GM21619 (cell line): ENCODE results near the gene TLR5.

Source experiments
- ATAC-seq: cut with Tn5 transposase; IDR thresholded peaks from one replicate; pipeline ENCODE4 v1.9.1; 2021; ENCODE audit not compliant: unreplicated experiment

TLR5 gene

DNA sequence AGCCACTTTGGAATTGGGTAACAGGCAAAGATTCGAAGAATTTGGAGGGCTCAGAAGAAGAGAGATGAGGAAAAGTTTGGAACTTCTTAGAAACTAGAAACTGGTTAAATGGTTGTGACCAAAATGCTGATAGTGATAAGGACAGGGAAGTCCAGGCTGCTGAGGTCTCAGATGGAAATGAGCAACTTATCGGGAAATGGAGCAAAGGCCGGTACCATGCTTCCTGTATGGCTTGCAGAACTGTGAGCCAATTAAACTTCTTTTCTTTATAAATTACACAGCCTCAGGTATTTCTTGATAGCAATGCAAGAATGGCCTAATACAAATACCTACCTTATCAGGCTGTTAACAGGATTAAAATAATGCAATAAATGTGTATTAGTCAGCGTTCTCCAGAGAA lies 9.4 kb upstream of the TLR5 start:
- ATAC-seq = no peak

DNA sequence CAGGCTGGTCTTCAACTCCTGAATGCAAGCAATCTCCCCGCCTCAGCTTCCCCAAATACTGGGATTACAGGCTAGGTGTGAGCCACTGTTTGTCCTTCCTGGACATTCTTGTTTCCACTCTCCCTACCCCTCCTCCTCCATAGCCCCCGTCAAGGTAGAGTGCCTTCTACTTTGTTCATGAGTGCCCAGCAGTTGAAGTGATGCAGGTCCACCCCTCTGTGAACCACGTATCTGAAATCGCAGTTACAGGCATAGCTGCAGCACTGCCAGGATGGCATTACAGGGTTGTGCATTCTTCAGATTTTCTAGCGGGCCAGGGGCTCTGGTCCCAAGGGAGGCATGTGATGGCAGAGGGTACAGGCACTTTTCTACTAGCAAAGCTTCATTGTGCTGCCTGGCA lies 7.4 kb upstream of the TLR5 start:
- ATAC-seq = no peak

DNA sequence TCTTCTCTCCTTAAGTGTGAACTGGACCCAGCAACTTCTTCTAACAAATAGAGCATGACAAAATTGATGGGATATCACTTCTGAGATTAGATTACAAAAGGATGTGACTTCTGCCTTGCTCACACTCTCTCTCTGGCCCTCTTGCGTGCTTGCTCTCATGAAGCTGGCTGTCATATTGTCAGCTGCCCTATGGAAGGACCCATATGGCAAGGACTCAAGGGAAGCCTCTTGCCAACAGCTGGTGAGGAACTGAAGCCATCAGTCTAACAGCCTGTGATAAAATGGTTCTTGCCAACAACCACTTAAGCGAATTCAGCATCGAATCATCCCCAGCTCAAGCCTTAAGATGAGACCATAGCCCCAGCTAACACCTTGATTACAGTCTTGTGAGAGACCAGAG lies 4.8 kb upstream of the TLR5 start:
- no peak for ATAC-seq

DNA sequence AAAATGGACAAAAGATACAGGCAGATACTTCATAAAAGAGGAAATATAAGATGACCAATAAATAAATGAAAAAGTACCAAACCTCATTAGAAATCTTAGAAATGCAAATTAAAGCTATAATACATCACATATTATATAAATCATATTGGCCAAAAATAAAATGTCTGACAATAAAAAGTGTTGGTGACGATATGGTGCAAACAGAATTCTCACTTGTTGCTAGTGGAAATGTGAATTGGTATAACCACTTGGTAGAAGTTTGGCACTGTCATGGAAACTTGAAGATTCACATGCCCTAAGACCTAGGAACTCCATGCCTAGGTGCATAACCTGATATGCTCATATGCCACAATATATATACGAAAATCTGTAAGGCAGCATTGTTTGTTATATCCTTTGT lies 4.4 kb upstream of the TLR5 start:
- no peak for ATAC-seq

DNA sequence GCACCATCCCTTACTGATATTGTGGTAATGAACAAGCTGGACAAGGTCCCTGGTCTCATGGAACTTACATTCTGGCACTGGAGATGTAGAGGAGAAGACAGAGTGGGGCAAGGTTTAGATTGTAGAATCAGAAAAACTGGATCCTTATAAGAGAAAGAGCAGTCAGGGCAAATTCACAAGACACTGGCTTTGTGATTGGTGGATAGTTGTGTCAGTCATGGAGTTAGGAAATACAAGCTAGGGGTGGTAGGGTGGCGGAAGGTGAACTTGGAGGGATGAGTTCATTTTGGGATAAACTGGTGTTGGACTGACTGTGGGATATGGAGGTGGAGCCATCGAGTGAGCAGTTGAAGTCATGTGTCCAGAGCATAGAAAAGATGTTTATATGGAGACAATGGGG lies 3.7 kb upstream of the TLR5 start:
- ATAC-seq = no peak

DNA sequence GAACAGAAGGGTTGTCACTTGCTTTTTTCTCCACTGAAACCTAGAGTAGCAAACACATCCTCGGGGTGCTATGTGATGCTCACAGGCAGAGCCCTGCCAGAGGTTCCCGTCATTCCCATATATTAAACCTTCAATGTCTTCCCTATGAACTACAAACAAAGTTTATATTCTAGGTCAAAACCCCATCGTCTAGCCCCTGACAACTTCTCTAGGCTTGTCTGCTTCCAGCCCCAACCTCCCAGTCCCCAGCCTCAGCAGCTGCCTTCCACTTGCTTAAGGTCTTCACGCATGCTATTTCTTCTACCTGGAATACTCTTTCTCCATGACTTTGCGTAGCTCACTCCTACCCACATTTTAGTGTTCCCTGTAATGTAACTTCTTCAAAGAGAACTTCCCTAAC lies 1.9 kb upstream of the TLR5 start:
- ATAC-seq = no peak

DNA sequence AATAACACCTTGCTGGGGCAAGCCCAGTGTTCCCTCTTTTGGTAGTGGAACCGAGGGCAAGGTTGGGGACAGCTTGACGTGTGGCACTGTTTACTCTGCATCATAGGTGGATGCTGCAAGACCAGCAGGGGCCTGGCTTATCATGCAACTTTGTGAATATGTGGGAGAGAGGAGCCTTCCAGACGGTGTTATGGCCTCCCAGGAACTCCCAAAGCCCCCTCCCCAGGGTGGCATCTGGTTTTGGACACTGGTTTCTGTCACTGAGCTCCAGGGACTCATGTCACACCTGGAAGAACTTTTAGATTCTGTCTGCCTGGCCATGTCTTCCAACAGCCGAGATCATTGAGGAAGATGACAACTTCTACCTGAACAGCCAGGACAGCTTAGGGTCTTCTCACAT lies 1.4 kb upstream of the TLR5 start:
- no peak for ATAC-seq

DNA sequence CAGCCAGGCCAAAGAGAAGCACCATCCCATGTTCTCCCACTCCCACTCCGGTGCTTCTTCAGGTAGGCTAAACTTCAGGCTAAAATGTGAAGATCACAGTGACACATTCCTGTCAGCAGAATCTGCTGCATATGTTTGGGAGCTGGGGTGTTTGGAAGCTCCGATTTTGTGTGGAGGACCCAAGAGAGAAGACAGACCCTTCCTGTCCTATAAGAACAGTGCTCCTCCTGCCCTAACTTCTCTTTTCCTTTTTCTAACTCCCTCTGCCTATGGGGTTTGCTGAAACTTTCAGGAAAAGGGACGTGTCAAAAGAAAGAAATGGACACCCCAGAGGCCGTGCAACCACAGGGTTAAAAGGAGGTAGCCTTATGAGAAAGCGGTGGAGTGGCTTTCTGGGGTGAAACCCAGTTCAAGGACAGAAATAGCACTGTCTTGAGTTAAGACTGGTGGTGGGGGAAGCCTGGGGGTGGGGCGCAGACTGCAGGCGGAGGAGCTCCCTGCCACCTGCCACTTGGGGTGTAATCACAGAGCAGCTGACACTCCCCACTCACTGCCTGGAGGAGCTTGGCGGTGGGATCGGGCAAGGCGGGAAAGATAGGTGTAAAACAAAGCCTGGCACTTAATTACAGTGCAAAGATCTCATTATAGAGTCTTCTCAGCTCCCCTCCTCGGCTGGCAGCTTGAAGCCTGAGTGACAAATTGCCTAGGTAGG lies 645 bp upstream of the TLR5 start:
- ATAC-seq = peak; percentile 29

DNA sequence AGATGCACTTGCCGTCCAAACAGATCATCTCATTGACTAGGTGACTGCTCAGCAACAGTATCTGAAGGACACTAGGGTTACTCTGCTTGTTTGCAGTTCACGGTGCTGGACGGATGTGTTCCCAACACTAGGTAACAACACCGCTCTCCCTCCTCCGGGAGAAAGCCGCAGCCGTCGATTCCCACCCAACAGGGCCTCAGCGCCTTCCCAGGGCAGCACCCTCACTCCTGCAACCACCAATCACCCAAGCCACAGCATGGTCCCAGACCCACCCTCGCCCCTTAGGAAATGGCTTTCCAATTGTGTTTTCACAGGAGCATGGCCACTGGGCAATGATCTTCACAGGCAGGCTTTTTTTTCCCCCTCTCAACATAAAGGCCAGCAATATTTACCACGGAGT lies 779 bp downstream of the TLR5 start:
- no peak for ATAC-seq

DNA sequence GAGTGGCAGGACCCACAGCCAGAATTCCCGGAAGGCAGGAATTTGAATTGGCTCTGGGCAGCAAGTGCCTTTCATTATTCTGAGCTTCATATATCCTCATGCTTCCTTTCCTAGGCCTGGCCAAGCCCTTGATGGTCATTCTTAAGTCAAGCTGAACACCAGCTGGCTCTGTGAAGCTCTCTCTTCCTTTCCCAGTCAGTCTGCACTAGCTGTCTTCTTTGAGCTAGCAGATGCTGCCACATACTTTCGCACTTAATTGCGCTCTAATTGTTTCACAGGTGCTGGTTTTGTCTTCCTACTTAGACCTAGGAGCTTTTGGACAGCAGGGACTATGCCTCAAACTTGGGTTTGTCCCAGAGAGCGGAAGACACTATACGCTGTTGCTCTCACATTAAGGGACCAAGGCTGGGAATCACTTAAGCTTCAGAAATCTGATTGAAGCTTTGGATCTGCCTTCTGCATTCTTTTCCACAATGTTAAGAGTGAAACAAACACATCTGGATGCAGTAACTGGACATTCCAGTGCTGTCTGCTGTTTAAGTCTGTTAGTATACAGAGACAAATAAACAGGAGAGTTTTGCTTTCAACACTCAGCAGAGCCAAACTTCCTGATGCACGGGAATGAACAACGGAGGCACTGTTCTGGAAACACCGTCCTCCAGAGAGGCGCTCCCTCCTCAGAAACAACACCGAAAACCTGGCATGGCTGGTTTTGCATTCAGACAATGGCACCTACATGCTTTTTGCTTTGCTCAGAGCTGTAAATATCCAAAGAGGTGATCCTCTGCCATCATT lies 2.2 kb downstream of the TLR5 start:
- no peak for ATAC-seq

DNA sequence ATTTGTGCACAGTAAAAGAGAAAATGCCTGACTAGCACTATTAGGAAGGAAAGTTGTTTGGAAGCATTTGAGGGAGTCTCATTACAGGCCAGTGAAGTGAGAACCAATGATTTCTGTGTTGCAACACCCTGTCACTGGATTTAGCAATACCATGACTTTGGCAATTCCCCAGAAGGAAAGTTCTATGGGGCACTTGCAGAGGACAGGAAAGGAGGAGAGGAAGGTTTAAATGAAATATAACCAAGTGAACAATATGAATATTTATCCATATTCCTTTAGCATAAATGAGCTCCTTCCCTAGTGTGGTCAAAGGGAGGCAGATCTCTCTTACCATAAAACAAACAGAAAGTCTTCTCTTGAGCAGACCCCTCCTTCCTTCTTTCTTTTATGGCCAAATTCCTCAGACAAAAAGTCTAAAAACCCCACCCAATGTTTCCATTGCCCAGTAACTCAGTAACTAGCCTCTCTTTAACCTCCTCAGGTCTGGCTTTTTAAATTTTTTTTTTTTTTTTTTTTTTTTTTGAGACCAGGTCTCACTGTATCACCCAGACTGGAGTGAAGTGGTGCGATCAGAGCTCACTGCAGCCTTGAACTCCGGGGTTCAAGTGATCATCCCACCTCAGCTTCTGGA lies 5.5 kb downstream of the TLR5 start:
- ATAC-seq = no peak

DNA sequence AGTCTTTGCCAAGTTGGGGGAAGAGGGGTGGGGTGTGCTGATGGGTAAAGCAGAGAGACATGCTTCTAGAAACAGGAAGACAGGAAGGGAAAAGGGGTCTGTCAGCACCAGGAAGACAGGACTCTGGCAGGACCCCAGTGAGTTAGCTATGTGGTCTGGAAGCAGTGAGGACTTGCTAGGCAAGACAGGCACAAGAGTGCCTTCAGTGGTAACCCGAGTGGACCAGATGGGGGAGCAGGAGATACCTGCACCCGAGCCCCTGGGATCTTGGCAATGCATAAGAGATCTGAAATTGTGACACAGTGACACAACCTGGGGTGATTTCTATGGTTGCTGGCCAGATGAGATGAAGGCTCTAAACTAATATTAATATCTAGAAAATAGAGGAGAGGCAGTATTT lies 7.0 kb downstream of the TLR5 start:
- ATAC-seq = no peak

DNA sequence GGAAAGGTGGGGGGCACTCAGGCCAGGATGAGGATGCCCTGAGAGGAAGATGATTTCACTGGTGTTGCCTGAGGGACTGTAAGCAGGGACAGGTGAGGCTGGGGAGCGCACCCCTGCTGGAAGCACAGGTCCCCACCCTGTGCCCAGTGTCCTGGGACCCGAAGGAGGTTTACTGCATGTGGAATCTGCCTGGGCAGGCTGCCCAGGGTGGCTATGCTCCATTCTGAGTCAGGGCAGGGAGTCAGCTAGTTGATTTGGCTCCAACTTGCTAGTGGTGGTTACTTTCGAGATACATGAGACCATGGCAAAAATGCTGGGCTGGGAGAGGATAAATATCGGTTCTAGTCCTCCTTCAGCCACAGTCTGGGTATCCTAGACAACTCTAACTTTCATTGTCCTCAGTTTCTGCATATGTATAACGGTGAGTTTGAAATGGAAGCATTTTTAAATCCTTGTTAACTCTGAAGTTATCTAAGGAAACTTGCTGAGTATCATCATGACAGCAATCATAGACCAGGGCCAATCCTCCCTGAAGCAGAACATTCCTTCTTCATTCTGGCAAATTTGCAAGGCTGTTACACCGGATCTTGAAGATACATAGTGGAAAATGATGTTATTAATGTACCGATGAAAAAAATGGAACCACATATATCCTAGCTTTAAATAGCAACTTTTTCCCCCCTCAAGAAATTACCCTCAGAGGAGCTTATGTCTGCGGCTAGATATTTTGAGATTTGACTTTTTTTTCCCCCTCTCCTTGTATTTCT lies 7.7 kb downstream of the TLR5 start:
- ATAC-seq = no peak

DNA sequence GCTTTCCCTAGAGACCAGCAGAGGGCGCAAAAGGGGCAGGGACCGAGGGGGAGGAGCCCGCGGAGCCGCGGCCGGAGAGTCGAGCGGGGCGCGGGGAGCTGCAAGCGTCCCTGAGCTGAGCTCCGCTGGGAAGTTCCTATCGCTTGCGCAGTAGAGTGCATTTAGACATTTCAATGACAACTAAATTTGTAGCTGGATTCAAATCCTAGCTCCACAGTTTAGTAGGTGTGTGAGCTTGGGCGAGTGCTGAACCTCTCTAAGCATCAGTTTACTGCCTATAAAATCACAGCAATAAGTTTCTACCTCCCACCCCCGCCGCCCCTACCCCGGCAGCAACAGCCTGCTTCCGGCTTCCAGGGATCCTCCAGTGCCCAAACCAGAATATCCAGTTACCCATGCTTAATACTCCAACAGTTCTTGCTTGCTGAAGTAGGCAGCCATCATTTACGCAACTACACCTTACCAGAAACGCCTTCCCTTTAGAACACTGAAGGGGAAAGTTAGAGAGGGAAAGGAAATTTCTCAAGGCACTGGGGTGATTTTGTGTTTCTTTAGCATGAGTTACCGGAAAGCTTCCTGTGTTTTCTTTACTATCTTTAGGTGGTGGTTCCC lies 9.1 kb downstream of the TLR5 start:
- ATAC-seq = peak; percentile 91

DNA sequence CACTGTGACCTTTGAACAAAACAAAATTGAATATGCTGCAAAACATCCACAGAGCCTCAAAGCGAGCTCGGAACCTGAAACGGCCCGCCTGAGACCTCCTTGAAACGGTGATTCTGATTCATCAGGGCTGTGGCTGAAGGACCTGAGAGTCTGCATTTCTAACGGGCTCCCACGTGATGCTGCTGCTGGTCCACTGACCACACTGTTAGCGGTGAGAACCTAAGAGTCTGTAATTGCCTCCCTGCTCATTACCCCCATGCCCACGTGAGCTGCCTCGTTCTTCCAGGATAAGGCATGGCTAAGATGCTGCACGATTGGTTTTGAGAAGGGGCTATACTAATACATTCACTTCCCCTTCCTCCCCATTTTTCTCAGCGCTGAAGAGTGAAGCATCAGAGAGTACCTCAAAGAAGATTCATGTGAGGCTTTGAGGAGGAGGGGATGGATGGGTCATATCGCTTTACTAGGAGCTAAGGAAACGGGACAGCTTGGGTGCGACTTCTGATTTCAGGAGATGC lies 9.7 kb downstream of the TLR5 start:
- ATAC-seq = no peak

DNA sequence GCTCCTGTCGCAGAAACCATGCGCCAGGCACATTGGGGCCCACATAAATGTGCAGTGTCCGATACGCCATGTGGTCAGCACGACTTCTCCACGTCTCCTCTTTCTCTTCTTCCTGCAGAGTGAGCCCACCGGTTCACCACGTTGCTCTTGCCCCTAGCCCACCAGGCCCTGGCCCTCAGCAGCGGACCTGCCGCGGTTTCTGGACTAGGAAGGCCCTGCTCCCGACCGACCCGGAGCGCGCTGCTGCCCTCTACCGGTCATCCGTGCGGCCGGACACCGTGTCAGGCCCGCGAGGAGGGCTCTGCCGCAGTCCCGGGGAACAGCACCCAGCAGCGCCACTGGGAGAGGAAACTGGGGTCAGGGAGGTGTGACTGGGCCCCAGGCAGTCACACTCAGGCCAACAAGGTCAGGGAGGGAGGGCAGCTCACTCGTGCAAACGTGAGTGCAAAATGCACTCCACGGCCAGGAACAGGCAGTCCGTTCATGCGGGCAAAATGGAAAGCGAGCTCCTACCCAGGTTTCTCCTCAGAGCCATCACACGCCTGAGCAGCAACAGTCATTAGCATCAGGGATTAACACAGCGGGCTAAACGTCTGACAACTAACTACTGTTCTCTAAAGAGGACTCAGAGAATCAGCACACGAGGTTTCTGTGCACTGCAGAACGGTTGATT lies 13.7 kb downstream of the TLR5 start:
- peak; percentile 53 for ATAC-seq

DNA sequence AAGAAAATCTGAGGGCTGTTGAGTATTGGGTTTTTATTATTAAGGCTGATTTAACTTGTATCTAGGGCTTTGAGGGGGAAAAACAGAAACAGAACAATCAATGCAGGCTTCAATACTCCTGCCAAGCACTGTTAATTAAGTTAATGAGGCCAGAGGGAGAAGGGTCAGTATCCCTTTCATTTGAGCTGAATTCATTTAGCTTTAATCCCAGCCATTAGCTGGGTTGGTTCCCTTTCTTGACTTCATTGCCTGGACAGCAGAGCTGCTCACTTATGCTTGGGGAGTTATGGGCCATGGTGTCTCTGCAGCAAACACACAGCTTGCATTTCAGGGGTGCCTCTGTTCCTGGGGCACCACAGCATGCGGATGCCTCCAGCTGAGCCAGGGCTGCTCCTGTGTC lies 16.3 kb downstream of the TLR5 start:
- no peak for ATAC-seq

DNA sequence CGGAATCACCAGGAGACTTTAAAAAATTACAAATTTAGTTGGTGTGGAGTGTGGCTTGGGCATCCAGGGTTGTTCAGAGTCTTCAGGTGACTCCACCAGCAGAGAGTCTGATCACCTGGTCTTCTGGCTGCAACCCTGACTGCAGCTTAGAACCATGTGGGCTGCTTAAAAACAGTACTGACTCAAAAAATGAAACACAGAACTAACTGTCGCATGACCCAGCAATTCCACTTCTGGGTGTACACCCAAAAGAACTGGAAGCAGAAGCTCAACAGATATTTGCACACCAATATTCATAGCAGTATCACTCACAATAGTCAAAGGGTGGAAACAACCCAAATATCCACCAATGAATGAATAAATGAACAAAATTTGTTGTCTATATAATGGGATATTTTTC lies 17.3 kb downstream of the TLR5 start:
- no peak for ATAC-seq

DNA sequence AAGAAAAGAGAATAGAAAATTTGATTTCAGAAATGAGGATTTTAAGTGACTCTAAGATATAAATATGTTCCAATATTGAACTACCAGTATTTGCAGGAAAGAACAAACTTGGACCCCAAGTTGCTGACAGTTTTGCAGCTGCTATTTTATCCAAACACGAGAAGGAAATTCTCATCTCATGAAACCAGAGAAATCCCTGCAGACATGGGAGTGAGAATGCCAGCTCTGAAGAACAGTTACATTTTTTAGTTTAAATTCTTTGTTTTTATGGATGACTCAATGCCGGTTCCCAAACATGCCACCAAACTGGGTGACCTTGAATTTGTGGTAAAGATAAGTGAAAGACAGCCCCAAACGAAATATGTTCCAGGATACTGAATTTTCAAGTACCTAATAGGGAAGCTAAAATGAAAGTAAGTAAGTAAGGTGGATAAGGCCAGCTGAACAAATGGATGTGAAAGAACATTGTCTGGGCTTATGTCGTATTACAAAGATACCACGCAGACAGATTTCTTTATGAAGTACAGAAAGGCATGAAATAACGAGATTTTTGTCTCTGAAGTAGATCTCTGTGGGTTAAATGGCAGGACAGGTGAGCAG lies 19.9 kb downstream of the TLR5 start:
- no peak for ATAC-seq

DNA sequence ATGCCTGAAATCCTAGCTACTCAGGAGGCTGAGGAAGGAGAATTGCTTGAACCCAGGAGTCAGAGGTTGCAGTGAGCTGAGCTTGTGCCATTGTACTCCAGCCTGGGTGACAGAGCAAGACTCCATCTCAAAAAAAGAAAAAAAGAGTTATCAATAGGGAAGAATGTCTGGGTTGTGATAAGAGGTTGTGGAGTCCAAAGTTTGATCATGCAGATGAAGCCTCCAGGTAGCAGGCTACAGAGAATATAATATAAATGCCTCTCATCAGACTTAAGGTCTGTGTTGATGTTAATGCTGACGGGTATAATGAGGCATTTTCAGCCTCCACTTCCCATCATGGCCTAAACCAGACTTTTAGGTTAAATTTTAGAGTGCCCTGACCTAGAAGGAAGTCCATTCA lies 24.6 kb downstream of the TLR5 start:
- no peak for ATAC-seq
